ENCODE measurements around the gene TMEM72. TPM values are rescaled to one million over a fixed set of nuclear protein-coding genes. Genes with fewer than 3 reads are reported as not detected.

Gene TMEM72
- total and polyA plus RNA-seq, 2 donors (not counting 1 experiment from before 2014, with no cell fraction given) = not detected

GRCh38 chr10:44973323-44974081 lies 62.4 kb downstream of the TMEM72 start:
- no peaks in the 10 kb centered on the region for H3K9me3 ChIP-seq (ENCODE audit: control extremely low read depth in 1 of 3, control insufficient read depth in 2 of 3, insufficient read depth in 1 of 3, low read length in 2 of 3)
- intact Hi-C loops (cut with micrococcal nuclease) = loop anchor here (2.0 to 5.0 kb wide), 2 partner anchors 96 to 1301 kb away; no protein-coding TSS in a partner anchor
- CTCF ChIA-PET = interaction anchor here (0.8 to 2.7 kb wide), 5 partner anchors 9 to 40 kb away, joined by 3 to 55 read pairs (median 3); no protein-coding TSS in a partner anchor
- H3K4me3 ChIP-seq (ENCODE audit: control extremely low read depth in 1 of 5, extremely low read depth in 1 of 5, insufficient read depth in 1 of 5, low read depth in 2 of 5, low read length in 4 of 5) = no peak overlapping the region
- peak overlapping the region; percentile 94 for H3K4me2 ChIP-seq (replicated peaks; ENCODE audit: low read depth, low read length, poor library complexity, severe bottlenecking)
- no peak for TF ChIP-seq EZH2 (IDR thresholded peaks at IDR 0.05; ENCODE audit: borderline replicate concordance, insufficient read depth, low read depth, low read length, poor library complexity, severe bottlenecking)
- no peak for TF ChIP-seq CTCF (IDR thresholded peaks at IDR 0.05)
- no peaks in the 10 kb centered on the region for H3K79me2 ChIP-seq (ENCODE audit: control insufficient read depth, insufficient read depth, low read length)
- H3K4me3 Mint-ChIP-seq = peak overlapping the region; percentile 86
- peaks cover 32% of the 10 kb centered on the region for H3K4me1 Mint-ChIP-seq
- no peaks in the 10 kb centered on the region for H3K9me3 Mint-ChIP-seq (ENCODE audit: insufficient read depth)
- POLR2A ChIA-PET = interaction anchor here (0.8 kb wide), 1 partner anchor 14 kb away, joined by 3 read pairs; the partner anchor contains the start of gene RASSF4
- H3K9ac ChIP-seq (ENCODE audit: low read length) = no peak overlapping the region
- 20% methylated on average over 14 of the region's 18 CpGs for WGBS (ENCODE audit: insufficient coverage)
- H3K27me3 Mint-ChIP-seq = no peaks in the 10 kb centered on the region
- no peak overlapping the region for H3K27ac ChIP-seq (ENCODE audit: low read length in 2 of 2)
- ATAC-seq (ENCODE audit: low read depth) (no peak), DNase-seq (peak; percentile 54)
- H3K36me3 ChIP-seq (replicated peaks in 1 of 2; ENCODE audit: control extremely low read depth in 1 of 2, control insufficient read depth in 1 of 2, extremely low read depth in 1 of 2, insufficient read depth in 2 of 2, low read length in 1 of 2) = no peaks in the 10 kb centered on the region
- peak overlapping the region; percentile 95 for H2AFZ ChIP-seq (ENCODE audit: insufficient read depth, low read depth, low read length, poor library complexity, severe bottlenecking)
- H3K27ac Mint-ChIP-seq = peak overlapping the region; percentile 65
- H3K4me1 ChIP-seq (ENCODE audit: control insufficient read depth in 2 of 2, insufficient read depth in 2 of 2, low read length in 2 of 2) = peaks cover 26 to 38% of the 10 kb centered on the region in 2 donors
- H4K20me1 ChIP-seq (ENCODE audit: control insufficient read depth, insufficient read depth, low read length, poor library complexity, severe bottlenecking) = no peaks in the 10 kb centered on the region
- peaks cover 0 to 9% (median 0%) of the 10 kb centered on the region in 4 experiments for H3K27me3 ChIP-seq (replicated peaks in 1 of 4; ENCODE audit: control extremely low read depth in 1 of 4, control insufficient read depth in 3 of 4, insufficient read depth in 4 of 4, low read length in 3 of 4)

All from B cell (primary cell).